Activated CD8-positive, alpha-beta memory T cell treated with anti-CD3 and anti-CD28 coated beads for 4 hours (primary cell): ENCODE measurements around the gene MTARC2.

Experiments used
- DNase-seq, 2 donors: peaks; one replicate each; pipeline ENCODE4 v3.0.0-alpha.2; 2020; ENCODE audit warnings: low read depth in 2 of 2

MTARC2 gene

GRCh38 chr1:220828179-220828490 lies 80.0 kb downstream of the MTARC2 start:
- DNase-seq: no peak

- no peak for DNase-seq
Measured at GRCh38 chr1:220828950-220829586, 80.9 kb downstream of the MTARC2 start.

- DNase-seq: no peak
Measured at GRCh38 chr1:220833436-220833835, 85.3 kb downstream of the MTARC2 start.
